A549 (cell line): ENCODE results near the gene CTU2. TPM values are rescaled to one million over a fixed set of nuclear protein-coding genes. Genes with fewer than 3 reads are reported as not detected.

Source experiments
- ATAC-seq, 2 experiments: fragments of 200-7000 bp in 1 of 2; fragments of >200 bp in 1 of 2; cut with Nextera tagmentation in 1 of 2; cut with Tn5 transposase in 1 of 2; 3 replicates each; pipeline versions ENCODE4 v1.8.0 to v1.9.1; 2018 to 2020; ENCODE audit warnings: mild to moderate bottlenecking in 1 of 2, moderate library complexity in 1 of 2
- CTCF ChIA-PET: fragments of 300-600 bp; sonication (Branson Sonifier 250); formaldehyde crosslinking; extraction: SDS; loops from one replicate; lab custom pipeline; 2021; ENCODE audit warnings: antibody characterized with exemption, inconsistent platforms; lab: Yijun Ruan, JAX
- POLR2A ChIA-PET: fragments of 350-600 bp; formaldehyde crosslinking; extraction: SDS; loops from one replicate; lab custom pipeline; 2021; ENCODE audit warnings: antibody characterized with exemption, inconsistent platforms; lab: Yijun Ruan, JAX
- DNase-seq, 2 experiments: peaks; one replicate each; pipeline versions ENCODE4 v3.0.0 to v3.0.0-alpha.2; 2011 to 2016; ENCODE audit warnings: low read depth in 1 of 2, low spot score in 1 of 2
- FAIRE-seq: peaks from 2 replicates; lab custom pipeline; 2011; peaks lifted over from hg19 to GRCh38; lab: Jason Lieb, UNC
- H3K27ac ChIP-seq, 2 experiments: fragments of >200 bp; sonication (Bioruptor Twin); formaldehyde crosslinking; 3 replicates each; pipeline ENCODE4 v1.5.1; 2016 to 2017
- H3K4me1 ChIP-seq: fragments of >200 bp; sonication (Bioruptor Twin); formaldehyde crosslinking; 3 replicates; pipeline ENCODE4 v1.6.1; 2016
- H3K4me2 ChIP-seq: fragments of >200 bp; sonication (Bioruptor Twin); formaldehyde crosslinking; 3 replicates; pipeline ENCODE4 v1.6.1; 2016
- H3K4me3 ChIP-seq: fragments of >200 bp; sonication (Bioruptor Twin); formaldehyde crosslinking; 3 replicates; pipeline ENCODE4 v1.5.1; 2016
- H3K9me3 ChIP-seq: fragments of >200 bp; sonication (Bioruptor Twin); formaldehyde crosslinking; 3 replicates; pipeline ENCODE4 v1.6.1; 2016
- BHLHE40 ChIP-seq: IDR thresholded peaks from 2 replicates; pipeline ENCODE4 v1.6.1; 2012; ENCODE audit warnings: low read depth, low read length, inconsistent platforms
- EHMT2 ChIP-seq: fragments of 200-600 bp; sonication (generic); IDR thresholded peaks from 2 replicates; pipeline ENCODE4 v1.6.1; 2016; ENCODE audit warnings: antibody characterized with exemption, low read depth, mild to moderate bottlenecking, moderate library complexity
- FOSL2 ChIP-seq, 2 experiments: fragments of 450-650 bp in 1 of 2; fragments of >200 bp in 1 of 2; sonication (Bioruptor Twin) in 1 of 2; formaldehyde crosslinking; IDR thresholded peaks; 2 replicates each; pipeline versions ENCODE4 v1.5.0 to v1.6.1; 2016 to 2020; ENCODE audit warnings: mild to moderate bottlenecking in 1 of 2, moderate library complexity in 1 of 2
- GATA3 ChIP-seq: IDR thresholded peaks from 2 replicates; pipeline ENCODE4 v1.6.1; 2012; ENCODE audit warnings: borderline replicate concordance
- HDAC2 ChIP-seq: fragments of 200-600 bp; sonication (generic); IDR thresholded peaks from 2 replicates; pipeline ENCODE4 v1.6.1; 2016
- JUNB ChIP-seq: fragments of >200 bp; sonication (Bioruptor Twin); formaldehyde crosslinking; IDR thresholded peaks from 2 replicates; pipeline ENCODE4 v1.6.1; 2016
- KDM5A ChIP-seq: fragments of 200-600 bp; sonication (generic); IDR thresholded peaks from 2 replicates; pipeline ENCODE4 v1.6.1; 2016; ENCODE audit warnings: antibody characterized with exemption, mild to moderate bottlenecking
- NFE2L2 ChIP-seq: fragments of 150-350 bp; conservative IDR thresholded peaks from 2 replicates; pipeline ENCODE4 v1.6.1; 2014; ENCODE audit warnings: low read length
- NPAS2 ChIP-seq: fragments of 250-450 bp; sonication (Bioruptor Pico); IDR thresholded peaks from 2 replicates; pipeline ENCODE4 v1.8.0; 2022; ENCODE audit warnings: mild to moderate bottlenecking, moderate library complexity, borderline replicate concordance
- NR3C1 ChIP-seq: fragments of >200 bp; sonication (Bioruptor Twin); formaldehyde crosslinking; IDR thresholded peaks from 3 replicates; pipeline ENCODE4 v1.6.1; 2017
- POLR2AphosphoS2 ChIP-seq: conservative IDR thresholded peaks from 2 replicates; pipeline ENCODE4 v1.6.1; 2012; ENCODE audit warnings: low read length, improper control_type of control experiment, inconsistent platforms
- RAD21 ChIP-seq, 2 experiments: fragments of >200 bp in 1 of 2; sonication (Bioruptor Twin) in 1 of 2; formaldehyde crosslinking in 1 of 2; IDR thresholded peaks in 1 of 2; conservative IDR thresholded peaks in 1 of 2; 2 replicates in 1 of 2; 3 replicates in 1 of 2; pipeline ENCODE4 v1.6.1; 2012 to 2018; ENCODE audit warnings: inconsistent platforms in 1 of 2
- SMC3 ChIP-seq: fragments of >200 bp; sonication (Bioruptor Twin); formaldehyde crosslinking; IDR thresholded peaks from 3 replicates; pipeline ENCODE4 v1.6.1; 2018; ENCODE audit warnings: inconsistent platforms
- ZNF302 ChIP-seq: fragments of 250-450 bp; sonication (Bioruptor Pico); IDR thresholded peaks from 2 replicates; pipeline ENCODE4 v1.9.0; 2021; ENCODE audit warnings: inconsistent platforms, mild to moderate bottlenecking, moderate library complexity
- ZSCAN20 ChIP-seq: fragments of 250-450 bp; sonication (Bioruptor Pico); IDR thresholded peaks from 2 replicates; pipeline ENCODE4 v1.8.0; 2022; ENCODE audit warnings: mild to moderate bottlenecking, moderate library complexity
- WGBS: methylation state at CpG from one replicate; pipeline ENCODE4 v1.1.6; 2017; ENCODE audit errors: missing lambda C conversion rate; 5-methylcytosine and 5-hydroxymethylcytosine counted together
- polyA plus RNA-seq, 4 experiments: library from polyadenylated mRNA; depleted of rRNA in 3 of 4; stranded (reverse); fragments of >200 nt; fragmentation: RNase III in 1 of 4; extraction: RNeasy Plus Mini Kit Qiagen cat#74134 plus additional on column Dnase treatment in 1 of 4; gene quantifications; 2 replicates in 3 of 4; 3 replicates in 1 of 4; pipeline ENCODE4 v1.2.3, GENCODE V29; 2011 to 2017
- TF ChIP-seq, protein P1 (sequence below): fragments of >200 bp; sonication (Bioruptor Twin); formaldehyde crosslinking; IDR thresholded peaks from 3 replicates; pipeline ENCODE4 v1.5.1; 2016
- TF ChIP-seq, protein P2 (sequence below): fragments of >200 bp; sonication (Bioruptor Twin); formaldehyde crosslinking; IDR thresholded peaks from 3 replicates; pipeline ENCODE4 v1.6.1; 2016

Gene CTU2
- polyA plus RNA-seq, 2 of the 4 experiments (the other 2 are of a cell fraction), result 16.4 to 21.8 TPM

GRCh38 chr16:88754109-88754911, 48.0 kb downstream of the CTU2 start (continued):
- TF ChIP-seq NPAS2 (no peak), HDAC2 (no peak)

- CTCF ChIA-PET, result interaction anchor here (0.5 to 31.8 kb wide), 6 partner anchors 8 to 26 kb away, joined by 3 to 596 read pairs (median 4); no protein-coding TSS in a partner anchor
- Histone ChIP-seq H3K4me2 (no peak overlapping the region), H3K27ac (no peak overlapping the region), H3K4me1 (no peaks in the 10 kb centered on the region), H3K4me3 (no peak overlapping the region), H3K9me3 (no peaks in the 10 kb centered on the region)
- WGBS, result 75% methylated on average over 24 of the region's 42 CpGs
- no peak for DNase-seq
- no peak for ATAC-seq
- TF ChIP-seq, protein P1, sequence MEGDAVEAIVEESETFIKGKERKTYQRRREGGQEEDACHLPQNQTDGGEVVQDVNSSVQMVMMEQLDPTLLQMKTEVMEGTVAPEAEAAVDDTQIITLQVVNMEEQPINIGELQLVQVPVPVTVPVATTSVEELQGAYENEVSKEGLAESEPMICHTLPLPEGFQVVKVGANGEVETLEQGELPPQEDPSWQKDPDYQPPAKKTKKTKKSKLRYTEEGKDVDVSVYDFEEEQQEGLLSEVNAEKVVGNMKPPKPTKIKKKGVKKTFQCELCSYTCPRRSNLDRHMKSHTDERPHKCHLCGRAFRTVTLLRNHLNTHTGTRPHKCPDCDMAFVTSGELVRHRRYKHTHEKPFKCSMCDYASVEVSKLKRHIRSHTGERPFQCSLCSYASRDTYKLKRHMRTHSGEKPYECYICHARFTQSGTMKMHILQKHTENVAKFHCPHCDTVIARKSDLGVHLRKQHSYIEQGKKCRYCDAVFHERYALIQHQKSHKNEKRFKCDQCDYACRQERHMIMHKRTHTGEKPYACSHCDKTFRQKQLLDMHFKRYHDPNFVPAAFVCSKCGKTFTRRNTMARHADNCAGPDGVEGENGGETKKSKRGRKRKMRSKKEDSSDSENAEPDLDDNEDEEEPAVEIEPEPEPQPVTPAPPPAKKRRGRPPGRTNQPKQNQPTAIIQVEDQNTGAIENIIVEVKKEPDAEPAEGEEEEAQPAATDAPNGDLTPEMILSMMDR, result no peak
- POLR2A ChIA-PET, result no interaction called here
- FAIRE-seq, result no peak
Measured at GRCh38 chr16:88754912-88755744, 48.8 kb downstream of the CTU2 start.

GRCh38 chr16:88755745-88756443, 49.6 kb downstream of the CTU2 start:
- H3K4me3 ChIP-seq, result no peak overlapping the region
- no peak overlapping the region for H3K4me2 ChIP-seq
- FAIRE-seq (no peak), DNase-seq (no peak), ATAC-seq (no peak)
- 93% methylated on average over 18 of the region's 23 CpGs for whole genome bisulfite sequencing
- ChIA-PET CTCF (interaction anchor here (1.0 to 31.8 kb wide), 3 partner anchors 14 to 22 kb away, joined by 5 to 596 read pairs (median 5); no protein-coding TSS in a partner anchor), POLR2A (no interaction called here)
- TF ChIP-seq RAD21 (conservative IDR thresholded peaks at IDR 0.05 in 1 of 2, IDR thresholded peaks at IDR 0.05 in 1 of 2), result no peak
- TF ChIP-seq KDM5A, result no peak
- no peak for TF ChIP-seq GATA3
- TF ChIP-seq, protein P2, sequence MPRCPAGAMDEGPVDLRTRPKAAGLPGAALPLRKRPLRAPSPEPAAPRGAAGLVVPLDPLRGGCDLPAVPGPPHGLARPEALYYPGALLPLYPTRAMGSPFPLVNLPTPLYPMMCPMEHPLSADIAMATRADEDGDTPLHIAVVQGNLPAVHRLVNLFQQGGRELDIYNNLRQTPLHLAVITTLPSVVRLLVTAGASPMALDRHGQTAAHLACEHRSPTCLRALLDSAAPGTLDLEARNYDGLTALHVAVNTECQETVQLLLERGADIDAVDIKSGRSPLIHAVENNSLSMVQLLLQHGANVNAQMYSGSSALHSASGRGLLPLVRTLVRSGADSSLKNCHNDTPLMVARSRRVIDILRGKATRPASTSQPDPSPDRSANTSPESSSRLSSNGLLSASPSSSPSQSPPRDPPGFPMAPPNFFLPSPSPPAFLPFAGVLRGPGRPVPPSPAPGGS, result no peak
- TF ChIP-seq NFE2L2, result no peak
- no peak for TF ChIP-seq EHMT2
- no peak for TF ChIP-seq NR3C1
- no peak for TF ChIP-seq ZSCAN20 (CRISPR knock-in tag)
- no peaks in the 10 kb centered on the region for H3K9me3 ChIP-seq
- no peak overlapping the region for H3K27ac ChIP-seq
- no peaks in the 10 kb centered on the region for H3K4me1 ChIP-seq

DNA sequence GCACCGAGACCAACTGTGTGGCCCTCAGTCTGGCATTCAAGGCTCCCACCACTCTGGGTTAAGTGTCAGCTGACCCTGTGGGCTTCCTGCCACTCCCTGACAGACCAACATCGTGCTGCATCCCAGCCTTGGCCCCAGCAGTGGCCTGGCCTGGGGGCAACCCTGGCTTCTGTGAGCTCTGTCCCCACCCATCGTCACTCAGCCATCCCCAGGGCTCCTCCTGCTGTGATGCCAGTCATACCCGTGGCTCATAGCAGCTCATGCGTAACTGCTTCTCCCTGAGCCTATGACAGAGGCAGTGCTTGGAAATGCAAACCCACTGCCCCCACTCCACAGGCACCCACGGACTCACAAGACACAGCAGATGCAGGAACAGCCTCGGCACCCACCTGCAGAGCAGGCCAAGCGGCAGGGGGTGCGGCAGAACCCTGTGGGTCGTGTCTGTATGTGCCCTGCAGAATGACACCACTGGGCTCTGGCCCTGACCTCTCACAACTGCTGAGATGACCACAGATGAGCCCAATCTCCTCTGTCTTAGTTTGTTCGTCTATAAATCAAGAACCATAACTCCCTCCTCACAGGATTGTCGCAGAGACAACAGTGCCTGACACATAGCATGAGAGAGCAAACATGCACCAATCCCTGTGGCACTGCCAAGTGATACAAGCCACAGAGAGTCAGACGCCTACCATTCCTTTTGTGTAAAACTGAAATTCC, 52.1 kb downstream of the CTU2 start:
- Histone ChIP-seq H3K4me1 (peaks cover 14% of the 10 kb centered on the region; the same call in 2 of the 3 replicates), H3K4me3 (no peak overlapping the region), H3K4me2 (no peak overlapping the region), H3K9me3 (no peaks in the 10 kb centered on the region), H3K27ac (no peak overlapping the region)
- no peak for FAIRE-seq
- TF ChIP-seq JUNB (no peak), POLR2AphosphoS2 (no peak), FOSL2 (IDR thresholded peaks at IDR 0.05) (no peak), FOSL2 (CRISPR knock-in tag; IDR thresholded peaks at IDR 0.05) (no peak), ZNF302 (CRISPR knock-in tag) (no peak), SMC3 (no peak), NPAS2 (no peak), BHLHE40 (no peak)
- WGBS, result 66% methylated on average over 5 of the region's 13 CpGs
- ATAC-seq, result no peak
- DNase-seq, result no peak
- POLR2A ChIA-PET, result interaction anchor here (0.6 kb wide), 1 partner anchor 36 kb away, joined by 5 read pairs; no protein-coding TSS in a partner anchor
- CTCF ChIA-PET, result interaction anchor here (1.4 to 31.8 kb wide), 4 partner anchors 12 to 42 kb away, joined by 3 to 596 read pairs (median 5); no protein-coding TSS in a partner anchor
